WTC11 (cell line): ENCODE results near the gene PKP2. TPM values are rescaled to one million over a fixed set of nuclear protein-coding genes. Genes with fewer than 3 reads are reported as not detected.

Experiments
- ATAC-seq: fragments of 200-7000 bp; cut with Tn5 transposase; 2 replicates; pipeline ENCODE4 v1.10.0; 2021; ENCODE audit warnings: mild to moderate bottlenecking, moderate library complexity
- CTCF ChIA-PET: fragments of 300-600 bp; sonication (Branson Sonifier 250); formaldehyde crosslinking; loops from one replicate; lab custom pipeline; 2021; ENCODE audit warnings: antibody characterized with exemption; lab: Charles Lee
- POLR2A ChIA-PET: fragments of 350-600 bp; sonication (Branson Sonifier 250); formaldehyde crosslinking; loops from one replicate; lab custom pipeline; 2021; ENCODE audit warnings: antibody characterized with exemption; lab: Charles Lee
- DNase-seq: peaks from one replicate; pipeline ENCODE4 v3.0.0; 2021; ENCODE audit warnings: low spot score
- H3K27ac Mint-ChIP-seq: 2 replicates; pipeline ENCODE4 v1.8.0; 2021; ENCODE audit warnings: mixed read lengths
- H3K27me3 Mint-ChIP-seq: 2 replicates; pipeline ENCODE4 v1.8.0; 2021; ENCODE audit warnings: low read depth, mild to moderate bottlenecking, moderate library complexity, mixed read lengths
- H3K36me3 Mint-ChIP-seq: 2 replicates; pipeline ENCODE4 v1.8.0; 2021; ENCODE audit warnings: mixed read lengths
- H3K4me1 Mint-ChIP-seq: 2 replicates; pipeline ENCODE4 v1.8.0; 2022; ENCODE audit warnings: mixed read lengths
- H3K4me3 Mint-ChIP-seq: 2 replicates; pipeline ENCODE4 v1.8.0; 2021; ENCODE audit warnings: mild to moderate bottlenecking, moderate library complexity, mixed read lengths
- H3K9me3 Mint-ChIP-seq: 2 replicates; pipeline ENCODE4 v1.8.0; 2021; ENCODE audit warnings: mixed read lengths
- CREM ChIP-seq: sonication (generic); formaldehyde crosslinking; IDR thresholded peaks from 2 replicates; pipeline ENCODE4 v1.8.1; 2022; ENCODE audit warnings: mild to moderate bottlenecking, missing genetic modification reagents, moderate library complexity
- CTCF ChIP-seq: fragments of 200-600 bp; IDR thresholded peaks from 2 replicates; pipeline ENCODE4 v1.8.0; 2022; ENCODE audit warnings: antibody characterized with exemption
- FOXP1 ChIP-seq: sonication (generic); formaldehyde crosslinking; IDR thresholded peaks from 2 replicates; pipeline ENCODE4 v1.8.0; 2022; ENCODE audit warnings: missing genetic modification reagents, mild to moderate bottlenecking, moderate library complexity, borderline replicate concordance
- KAT7 ChIP-seq: sonication (generic); formaldehyde crosslinking; IDR thresholded peaks from 2 replicates; pipeline ENCODE4 v1.8.1; 2023; ENCODE audit warnings: missing genetic modification reagents, mild to moderate bottlenecking, borderline replicate concordance
- MAX ChIP-seq: sonication (generic); formaldehyde crosslinking; IDR thresholded peaks from 2 replicates; pipeline ENCODE4 v1.8.0; 2022; ENCODE audit warnings: mild to moderate bottlenecking, missing genetic modification reagents
- NFYB ChIP-seq: sonication (generic); formaldehyde crosslinking; conservative IDR thresholded peaks from 2 replicates; pipeline ENCODE4 v1.8.0; 2022; ENCODE audit warnings: low read depth, missing genetic modification reagents
- TP53 ChIP-seq: sonication (generic); formaldehyde crosslinking; IDR thresholded peaks from 2 replicates; pipeline ENCODE4 v1.8.1; 2023; ENCODE audit warnings: mild to moderate bottlenecking, missing genetic modification reagents
- total RNA-seq: library from RNA; stranded (reverse); gene quantifications from 3 replicates; pipeline ENCODE4 v1.2.3, GENCODE V29; 2021
- TF ChIP-seq, protein P1 (sequence below): sonication (generic); formaldehyde crosslinking; IDR thresholded peaks from 2 replicates; pipeline ENCODE4 v1.8.0; 2023; ENCODE audit warnings: missing genetic modification reagents
- TF ChIP-seq, protein P2 (sequence below): sonication (generic); formaldehyde crosslinking; IDR thresholded peaks from 2 replicates; pipeline ENCODE4 v1.8.1; 2022; ENCODE audit warnings: missing genetic modification reagents, borderline replicate concordance
- TF ChIP-seq, protein P3 (sequence below): sonication (generic); formaldehyde crosslinking; IDR thresholded peaks from 2 replicates; pipeline ENCODE4 v1.8.1; 2023; ENCODE audit warnings: mild to moderate bottlenecking, missing genetic modification reagents, borderline replicate concordance
- TF ChIP-seq, protein P4 (sequence below): sonication (generic); formaldehyde crosslinking; IDR thresholded peaks from 2 replicates; pipeline ENCODE4 v1.8.1; 2022; ENCODE audit warnings: mild to moderate bottlenecking, moderate library complexity, missing genetic modification reagents

Gene PKP2
- total RNA-seq, 1 experiment from 2014 or later, result 22.0 TPM

GRCh38 chr12:32843528-32844095, 53.0 kb downstream of the PKP2 start (continued):
- TF ChIP-seq FOXP1, result no peak

- CTCF ChIA-PET, result interaction anchor here (1.0 kb wide), 1 partner anchor 86 kb away, joined by 4 read pairs; the partner anchor contains the start of gene YARS2
- no peak for DNase-seq
- POLR2A ChIA-PET, result interaction anchor here (0.6 kb wide), 1 partner anchor 87 kb away, joined by 3 read pairs; no protein-coding TSS in a partner anchor
- no peak for ATAC-seq
- TF ChIP-seq CREM, result no peak
- TF ChIP-seq, protein P1, sequence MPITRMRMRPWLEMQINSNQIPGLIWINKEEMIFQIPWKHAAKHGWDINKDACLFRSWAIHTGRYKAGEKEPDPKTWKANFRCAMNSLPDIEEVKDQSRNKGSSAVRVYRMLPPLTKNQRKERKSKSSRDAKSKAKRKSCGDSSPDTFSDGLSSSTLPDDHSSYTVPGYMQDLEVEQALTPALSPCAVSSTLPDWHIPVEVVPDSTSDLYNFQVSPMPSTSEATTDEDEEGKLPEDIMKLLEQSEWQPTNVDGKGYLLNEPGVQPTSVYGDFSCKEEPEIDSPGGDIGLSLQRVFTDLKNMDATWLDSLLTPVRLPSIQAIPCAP (CRISPR knock-in tag), result no peak
- TF ChIP-seq, protein P2, sequence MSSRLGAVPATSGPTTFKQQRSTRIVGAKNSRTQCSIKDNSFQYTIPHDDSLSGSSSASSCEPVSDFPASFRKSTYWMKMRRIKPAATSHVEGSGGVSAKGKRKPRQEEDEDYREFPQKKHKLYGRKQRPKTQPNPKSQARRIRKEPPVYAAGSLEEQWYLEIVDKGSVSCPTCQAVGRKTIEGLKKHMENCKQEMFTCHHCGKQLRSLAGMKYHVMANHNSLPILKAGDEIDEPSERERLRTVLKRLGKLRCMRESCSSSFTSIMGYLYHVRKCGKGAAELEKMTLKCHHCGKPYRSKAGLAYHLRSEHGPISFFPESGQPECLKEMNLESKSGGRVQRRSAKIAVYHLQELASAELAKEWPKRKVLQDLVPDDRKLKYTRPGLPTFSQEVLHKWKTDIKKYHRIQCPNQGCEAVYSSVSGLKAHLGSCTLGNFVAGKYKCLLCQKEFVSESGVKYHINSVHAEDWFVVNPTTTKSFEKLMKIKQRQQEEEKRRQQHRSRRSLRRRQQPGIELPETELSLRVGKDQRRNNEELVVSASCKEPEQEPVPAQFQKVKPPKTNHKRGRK (CRISPR knock-in tag), result no peak
- no peak for TF ChIP-seq TP53 (CRISPR knock-in tag)
- TF ChIP-seq, protein P3, sequence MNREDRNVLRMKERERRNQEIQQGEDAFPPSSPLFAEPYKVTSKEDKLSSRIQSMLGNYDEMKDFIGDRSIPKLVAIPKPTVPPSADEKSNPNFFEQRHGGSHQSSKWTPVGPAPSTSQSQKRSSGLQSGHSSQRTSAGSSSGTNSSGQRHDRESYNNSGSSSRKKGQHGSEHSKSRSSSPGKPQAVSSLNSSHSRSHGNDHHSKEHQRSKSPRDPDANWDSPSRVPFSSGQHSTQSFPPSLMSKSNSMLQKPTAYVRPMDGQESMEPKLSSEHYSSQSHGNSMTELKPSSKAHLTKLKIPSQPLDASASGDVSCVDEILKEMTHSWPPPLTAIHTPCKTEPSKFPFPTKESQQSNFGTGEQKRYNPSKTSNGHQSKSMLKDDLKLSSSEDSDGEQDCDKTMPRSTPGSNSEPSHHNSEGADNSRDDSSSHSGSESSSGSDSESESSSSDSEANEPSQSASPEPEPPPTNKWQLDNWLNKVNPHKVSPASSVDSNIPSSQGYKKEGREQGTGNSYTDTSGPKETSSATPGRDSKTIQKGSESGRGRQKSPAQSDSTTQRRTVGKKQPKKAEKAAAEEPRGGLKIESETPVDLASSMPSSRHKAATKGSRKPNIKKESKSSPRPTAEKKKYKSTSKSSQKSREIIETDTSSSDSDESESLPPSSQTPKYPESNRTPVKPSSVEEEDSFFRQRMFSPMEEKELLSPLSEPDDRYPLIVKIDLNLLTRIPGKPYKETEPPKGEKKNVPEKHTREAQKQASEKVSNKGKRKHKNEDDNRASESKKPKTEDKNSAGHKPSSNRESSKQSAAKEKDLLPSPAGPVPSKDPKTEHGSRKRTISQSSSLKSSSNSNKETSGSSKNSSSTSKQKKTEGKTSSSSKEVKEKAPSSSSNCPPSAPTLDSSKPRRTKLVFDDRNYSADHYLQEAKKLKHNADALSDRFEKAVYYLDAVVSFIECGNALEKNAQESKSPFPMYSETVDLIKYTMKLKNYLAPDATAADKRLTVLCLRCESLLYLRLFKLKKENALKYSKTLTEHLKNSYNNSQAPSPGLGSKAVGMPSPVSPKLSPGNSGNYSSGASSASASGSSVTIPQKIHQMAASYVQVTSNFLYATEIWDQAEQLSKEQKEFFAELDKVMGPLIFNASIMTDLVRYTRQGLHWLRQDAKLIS, result no peak
- no peak for TF ChIP-seq CTCF
- TF ChIP-seq MAX (CRISPR knock-in tag), result no peak
- TF ChIP-seq, protein P4, sequence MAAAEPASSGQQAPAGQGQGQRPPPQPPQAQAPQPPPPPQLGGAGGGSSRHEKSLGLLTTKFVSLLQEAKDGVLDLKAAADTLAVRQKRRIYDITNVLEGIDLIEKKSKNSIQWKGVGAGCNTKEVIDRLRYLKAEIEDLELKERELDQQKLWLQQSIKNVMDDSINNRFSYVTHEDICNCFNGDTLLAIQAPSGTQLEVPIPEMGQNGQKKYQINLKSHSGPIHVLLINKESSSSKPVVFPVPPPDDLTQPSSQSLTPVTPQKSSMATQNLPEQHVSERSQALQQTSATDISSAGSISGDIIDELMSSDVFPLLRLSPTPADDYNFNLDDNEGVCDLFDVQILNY (CRISPR knock-in tag), result no peak
- TF ChIP-seq NFYB (CRISPR knock-in tag), result no peak
- TF ChIP-seq, all 79 proteins: peak for 0
- H3K9me3 Mint-ChIP-seq, result peaks cover 9% of the 10 kb centered on the region
- peaks cover 27% of the 10 kb centered on the region for H3K4me1 Mint-ChIP-seq
- H3K27me3 Mint-ChIP-seq, result no peaks in the 10 kb centered on the region
- H3K27ac Mint-ChIP-seq, result no peak overlapping the region
- peaks cover 22% of the 10 kb centered on the region for H3K36me3 Mint-ChIP-seq
- no peak overlapping the region for H3K4me3 Mint-ChIP-seq
These were observed 55.5 kb downstream of the PKP2 start for GRCh38 chr12:32841061-32841460.

- Mint-ChIP-seq H3K9me3 (peaks cover 9% of the 10 kb centered on the region), H3K4me3 (no peak overlapping the region), H3K4me1 (peaks cover 35% of the 10 kb centered on the region), H3K27me3 (no peaks in the 10 kb centered on the region), H3K36me3 (peaks cover 22% of the 10 kb centered on the region), H3K27ac (peak overlapping the region; percentile 82; the same call in 1 of the 2 replicates)
- ChIA-PET POLR2A (no interaction called here), CTCF (no interaction called here)
- no peak for TF ChIP-seq KAT7 (CRISPR knock-in tag)
- DNase-seq (no peak), ATAC-seq (no peak)
These were observed 56.7 kb downstream of the PKP2 start for GRCh38 chr12:32839828-32840227.
